Prostate gland (tissue), 2 donors: ENCODE data around the gene CFAP298.
"Not testable (repeated sequence)": the region's sequence is repeated elsewhere in the genome, so short reads cannot be mapped to it uniquely, and the experiment has no call there.

Source experiments
- CTCF ChIP-seq, 4 experiments: fragments of 200-600 bp in 2 of 4; fragments of 450-650 bp in 2 of 4; sonication (generic) in 2 of 4; IDR thresholded peaks; 1 replicate in 3 of 4; 2 replicates in 1 of 4; pipeline ENCODE4 v1.5.1; 2016 to 2019; ENCODE audit warnings: antibody characterized with exemption in 4 of 4, mild to moderate bottlenecking in 2 of 4, moderate library complexity in 2 of 4
- POLR2A ChIP-seq: fragments of 450-650 bp; IDR thresholded peaks from one replicate; pipeline ENCODE4 v1.6.1; 2016; ENCODE audit warnings: antibody characterized with exemption, mild to moderate bottlenecking

GRCh38 chr21:32561476-32561875 is 50.7 kb downstream of the CFAP298 start:
- TF ChIP-seq CTCF (IDR thresholded peaks at IDR 0.05); POLR2A: not testable (repeated sequence)
